ENCODE results near the gene SEMA3D.

Gene SEMA3D

GRCh38 chr7:85183296-85183695 is 3.6 kb downstream of the SEMA3D start:
- DNase-seq = no peak

GRCh38 chr7:85178531-85179298 is 8.1 kb downstream of the SEMA3D start:
- DNase-seq = no peak

- DNase-seq = no peak
Measured at GRCh38 chr7:85177316-85177715, 9.5 kb downstream of the SEMA3D start.

- DNase-seq = no peak
Measured at GRCh38 chr7:85176197-85176596, 10.7 kb downstream of the SEMA3D start.

GRCh38 chr7:85175217-85175616 is 11.6 kb downstream of the SEMA3D start:
- DNase-seq = no peak

- no peak for DNase-seq
Measured at GRCh38 chr7:85172530-85172941, 14.3 kb downstream of the SEMA3D start.

GRCh38 chr7:85167636-85168035 is 19.2 kb downstream of the SEMA3D start:
- no peak for DNase-seq

- DNase-seq = no peak
Measured at GRCh38 chr7:85165263-85165662, 21.6 kb downstream of the SEMA3D start.

GRCh38 chr7:85164376-85164775 is 22.5 kb downstream of the SEMA3D start:
- DNase-seq = no peak

- DNase-seq = no peak
Measured at GRCh38 chr7:85162721-85163120, 24.1 kb downstream of the SEMA3D start.

GRCh38 chr7:85160223-85160622 is 26.6 kb downstream of the SEMA3D start:
- DNase-seq = no peak

GRCh38 chr7:85159003-85159402 is 27.9 kb downstream of the SEMA3D start:
- no peak for DNase-seq

- DNase-seq = no peak
Measured at GRCh38 chr7:85156661-85157208, 30.1 kb downstream of the SEMA3D start.

- DNase-seq = no peak
Measured at GRCh38 chr7:85154282-85154937, 32.4 kb downstream of the SEMA3D start.

- DNase-seq = no peak
Measured at GRCh38 chr7:85153715-85154114, 33.1 kb downstream of the SEMA3D start.

- DNase-seq = no peak
Measured at GRCh38 chr7:85150624-85151023, 36.2 kb downstream of the SEMA3D start.

GRCh38 chr7:85144771-85145170 is 42.1 kb downstream of the SEMA3D start:
- no peak for DNase-seq

- no peak for DNase-seq
Measured at GRCh38 chr7:85135977-85136376, 50.9 kb downstream of the SEMA3D start.

- DNase-seq = no peak
Measured at GRCh38 chr7:85133560-85133959, 53.3 kb downstream of the SEMA3D start.

GRCh38 chr7:85133006-85133405 is 53.9 kb downstream of the SEMA3D start:
- no peak for DNase-seq

GRCh38 chr7:85130702-85131101 is 56.2 kb downstream of the SEMA3D start:
- no peak for DNase-seq

GRCh38 chr7:85126383-85126782 is 60.5 kb downstream of the SEMA3D start:
- no peak for DNase-seq

GRCh38 chr7:85125651-85126131 is 61.2 kb downstream of the SEMA3D start:
- DNase-seq = no peak

- no peak for DNase-seq
Measured at GRCh38 chr7:85125176-85125575, 61.7 kb downstream of the SEMA3D start.
